B cell (primary cell): Measurements from ENCODE around the gene TTLL10. TPM values are rescaled to one million over a fixed set of nuclear protein-coding genes. Genes with fewer than 3 reads are reported as not detected.

Experiments used
- ATAC-seq: fragments of 200-7000 bp; cut with Tn5 transposase; one replicate; pipeline ENCODE4 v1.10.0; 2021; ENCODE audit warnings: low read depth, mild to moderate bottlenecking, moderate number of reproducible peaks, moderate library complexity
- CTCF ChIA-PET: fragments of 350-600 bp; sonication (Branson Sonifier 250); formaldehyde crosslinking; loops from one replicate; lab custom pipeline; 2021; ENCODE audit warnings: antibody characterized with exemption, inconsistent platforms; lab: Charles Lee
- POLR2A ChIA-PET: fragments of 350-600 bp; sonication (Branson Sonifier 250); formaldehyde crosslinking; loops from one replicate; lab custom pipeline; 2021; ENCODE audit warnings: antibody characterized with exemption; lab: Charles Lee
- DNase-seq: peaks from one replicate; pipeline ENCODE4 v3.0.0; 2013
- H2AFZ ChIP-seq: 2 replicates; pipeline ENCODE4 v1.6.1; 2012; ENCODE audit warnings: mild to moderate bottlenecking, low read depth, low read length; ENCODE audit not compliant: insufficient read depth, poor library complexity, severe bottlenecking
- H3K27ac ChIP-seq, 2 donors: 1 replicate in 1 of 2; 2 replicates in 1 of 2; pipeline ENCODE4 v1.5.1; 2012 to 2013; ENCODE audit warnings: low read length in 2 of 2, mild to moderate bottlenecking in 2 of 2, moderate library complexity in 1 of 2
- H3K27me3 ChIP-seq, 4 experiments: fragments of 200-600 bp in 1 of 4; sonication (generic) in 1 of 4; replicated peaks in 1 of 4; 1 replicate in 2 of 4; 2 replicates in 2 of 4; pipeline versions ENCODE4 v1.6.1 to v1.7.0; 2013 to 2016; ENCODE audit warnings: low read length in 3 of 4, mild to moderate bottlenecking in 2 of 4, mixed read lengths in 1 of 4, moderate library complexity in 1 of 4; ENCODE audit not compliant: insufficient read depth in 4 of 4, control insufficient read depth in 3 of 4; ENCODE audit errors: control extremely low read depth in 1 of 4
- H3K36me3 ChIP-seq, 2 experiments: replicated peaks in 1 of 2; 1 replicate in 1 of 2; 2 replicates in 1 of 2; pipeline versions ENCODE4 v1.6.1 to v1.7.1; 2013; ENCODE audit warnings: low read length in 1 of 2; ENCODE audit not compliant: insufficient read depth in 2 of 2, control insufficient read depth in 1 of 2; ENCODE audit errors: control extremely low read depth in 1 of 2, extremely low read depth in 1 of 2
- H3K4me1 ChIP-seq, 2 donors: fragments of 200-600 bp in 1 of 2; sonication (generic) in 1 of 2; 1 replicate in 1 of 2; 2 replicates in 1 of 2; pipeline versions ENCODE4 v1.5.1 to v1.6.1; 2013 to 2017; ENCODE audit warnings: low read length in 2 of 2; ENCODE audit not compliant: control insufficient read depth in 2 of 2, insufficient read depth in 2 of 2
- H3K4me2 ChIP-seq: replicated peaks from 2 replicates; pipeline ENCODE3; 2012; ENCODE audit warnings: mild to moderate bottlenecking, low read depth, low read length; ENCODE audit not compliant: poor library complexity, severe bottlenecking
- H3K4me3 ChIP-seq, 5 experiments: fragments of 200-600 bp in 1 of 5; sonication (generic) in 1 of 5; 1 replicate in 3 of 5; 2 replicates in 2 of 5; pipeline versions ENCODE4 v1.5.1 to v1.7.0; 2011 to 2016; ENCODE audit warnings: low read length in 4 of 5, mild to moderate bottlenecking in 4 of 5, low read depth in 2 of 5, control low read depth in 1 of 5, moderate library complexity in 1 of 5; ENCODE audit not compliant: insufficient read depth in 1 of 5; ENCODE audit errors: control extremely low read depth in 1 of 5, extremely low read depth in 1 of 5
- H3K79me2 ChIP-seq: fragments of 200-600 bp; sonication (generic); one replicate; pipeline ENCODE4 v1.6.0; 2016; ENCODE audit warnings: low read length; ENCODE audit not compliant: control insufficient read depth, insufficient read depth
- H3K9ac ChIP-seq: fragments of 200-600 bp; sonication (generic); 2 replicates; pipeline ENCODE4 v1.6.1; 2017; ENCODE audit warnings: mild to moderate bottlenecking, low read length, moderate library complexity
- H3K9me3 ChIP-seq, 3 donors: one replicate each; pipeline versions ENCODE4 v1.6.1 to v1.7.1; 2013; ENCODE audit warnings: low read length in 2 of 3; ENCODE audit not compliant: control insufficient read depth in 2 of 3, insufficient read depth in 1 of 3; ENCODE audit errors: control extremely low read depth in 1 of 3
- H4K20me1 ChIP-seq: 2 replicates; pipeline ENCODE4 v1.6.0; 2012; ENCODE audit warnings: mild to moderate bottlenecking, low read length; ENCODE audit not compliant: insufficient read depth, control insufficient read depth, poor library complexity, severe bottlenecking
- H3K27ac Mint-ChIP-seq: one replicate; pipeline ENCODE4 v1.8.0; 2021; ENCODE audit warnings: mixed read lengths
- H3K27me3 Mint-ChIP-seq: one replicate; pipeline ENCODE4 v1.8.0; 2021; ENCODE audit warnings: mixed read lengths
- H3K4me1 Mint-ChIP-seq: one replicate; pipeline ENCODE4 v1.8.0; 2021; ENCODE audit warnings: mixed read lengths
- H3K4me3 Mint-ChIP-seq: one replicate; pipeline ENCODE4 v1.8.0; 2021; ENCODE audit warnings: mixed read lengths
- H3K9me3 Mint-ChIP-seq: one replicate; pipeline ENCODE4 v1.8.0; 2022; ENCODE audit warnings: mixed read lengths; ENCODE audit not compliant: insufficient read depth
- EZH2 ChIP-seq: IDR thresholded peaks from 2 replicates; pipeline ENCODE4 v1.6.1; 2012; ENCODE audit warnings: borderline replicate concordance, low read depth, mild to moderate bottlenecking, moderate library complexity, low read length; ENCODE audit not compliant: insufficient read depth, poor library complexity, severe bottlenecking
- WGBS: methylation state at CpG from one replicate; pipeline ENCODE4 v1.1.5; 2013; ENCODE audit warnings: missing lambda C conversion rate; ENCODE audit not compliant: insufficient coverage; 5-methylcytosine and 5-hydroxymethylcytosine counted together
- intact Hi-C: fragments of 100-400 bp; cut with micrococcal nuclease; formaldehyde crosslinking; loops from one replicate; pipeline ENCODE4 v1.10.0; 2022
- polyA plus RNA-seq: library from polyadenylated mRNA; depleted of rRNA; stranded (reverse); fragments of >200 nt; gene quantifications from 2 replicates; pipeline ENCODE4 v1.2.3, GENCODE V29; 2012
- total RNA-seq, 2 donors: library from RNA; stranded (reverse); fragments of 120-200 nt in 1 of 2; gene quantifications; 1 replicate in 1 of 2; 2 replicates in 1 of 2; pipeline versions ENCODE4 v1.2.3 to v1.2.4, GENCODE V29; 2013 to 2022
- TF ChIP-seq, protein P1 (sequence below): fragments of 200-600 bp; IDR thresholded peaks from one replicate; pipeline ENCODE4 v1.8.0; 2022; ENCODE audit warnings: antibody characterized with exemption, mild to moderate bottlenecking

TTLL10 gene
- total and polyA plus RNA-seq, 2 donors (not counting 1 experiment from before 2014, with no cell fraction given), result 0.37 to 0.45 TPM

DNA sequence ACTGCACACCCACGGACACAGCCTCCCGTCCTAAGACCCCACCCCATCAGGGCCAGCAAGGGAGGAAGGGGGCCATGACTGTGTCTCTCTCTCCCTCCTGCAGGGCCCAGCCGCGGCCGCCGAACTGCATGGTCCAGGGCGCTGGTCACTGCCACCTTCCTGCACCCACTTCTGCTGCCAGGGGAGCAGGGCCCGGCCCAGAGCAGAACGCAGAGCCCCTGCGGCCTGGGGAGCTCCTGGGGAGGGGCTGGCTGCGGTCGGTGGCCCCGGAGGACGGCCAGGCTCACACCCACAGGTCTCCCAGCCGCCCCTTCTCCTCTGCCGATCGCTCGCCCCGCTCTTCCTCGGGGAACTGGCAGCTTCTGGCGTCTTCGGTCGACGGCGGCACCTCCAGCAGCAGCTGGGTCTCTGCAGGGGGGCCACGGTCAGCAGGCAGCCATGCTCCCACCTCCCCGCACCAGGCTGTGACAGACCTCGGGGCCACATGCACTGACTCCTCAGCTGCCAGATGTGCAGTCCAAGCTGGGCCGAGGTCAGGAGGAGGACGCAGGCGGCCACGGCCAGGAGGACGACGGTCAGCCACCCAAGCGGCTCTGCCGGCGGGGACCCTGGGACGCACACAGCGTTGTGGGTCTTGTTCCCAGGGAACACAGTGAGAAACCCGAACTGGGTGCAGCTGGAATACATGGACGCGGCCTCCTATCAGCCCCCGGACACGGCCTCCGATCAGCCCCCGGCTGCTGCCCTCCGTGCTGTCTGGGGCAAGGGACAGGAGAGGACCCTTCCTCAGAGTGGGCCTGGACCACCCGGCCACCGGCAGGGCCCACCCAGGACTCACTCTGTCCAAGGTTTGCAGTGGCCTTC, 30.1 kb downstream of the TTLL10 start:
- H4K20me1 ChIP-seq, result no peaks in the 10 kb centered on the region
- intact Hi-C loops, result loop anchor here (10.0 kb wide), 1 partner anchor 169 kb away; no protein-coding TSS in a partner anchor
- H3K9ac ChIP-seq, result no peak overlapping the region
- no peaks in the 10 kb centered on the region for H3K9me3 Mint-ChIP-seq
- no peak overlapping the region for H2AFZ ChIP-seq
- H3K27ac ChIP-seq, result no peak overlapping the region
- CTCF ChIA-PET, result no interaction called here
- POLR2A ChIA-PET, result no interaction called here
- ATAC-seq, result no peak
- 91% methylated on average over 49 of the region's 49 CpGs for WGBS
- peak; percentile 40 for DNase-seq
- H3K4me2 ChIP-seq, result no peak overlapping the region
- no peak overlapping the region for H3K4me3 ChIP-seq
- H3K36me3 ChIP-seq, result no peaks in the 10 kb centered on the region
- H3K79me2 ChIP-seq, result no peaks in the 10 kb centered on the region
- H3K4me3 Mint-ChIP-seq, result no peak overlapping the region
- H3K4me1 Mint-ChIP-seq, result peaks cover 27% of the 10 kb centered on the region
- peaks cover 7% of the 10 kb centered on the region for H3K27me3 Mint-ChIP-seq
- no peak for TF ChIP-seq EZH2
- TF ChIP-seq, protein P1, sequence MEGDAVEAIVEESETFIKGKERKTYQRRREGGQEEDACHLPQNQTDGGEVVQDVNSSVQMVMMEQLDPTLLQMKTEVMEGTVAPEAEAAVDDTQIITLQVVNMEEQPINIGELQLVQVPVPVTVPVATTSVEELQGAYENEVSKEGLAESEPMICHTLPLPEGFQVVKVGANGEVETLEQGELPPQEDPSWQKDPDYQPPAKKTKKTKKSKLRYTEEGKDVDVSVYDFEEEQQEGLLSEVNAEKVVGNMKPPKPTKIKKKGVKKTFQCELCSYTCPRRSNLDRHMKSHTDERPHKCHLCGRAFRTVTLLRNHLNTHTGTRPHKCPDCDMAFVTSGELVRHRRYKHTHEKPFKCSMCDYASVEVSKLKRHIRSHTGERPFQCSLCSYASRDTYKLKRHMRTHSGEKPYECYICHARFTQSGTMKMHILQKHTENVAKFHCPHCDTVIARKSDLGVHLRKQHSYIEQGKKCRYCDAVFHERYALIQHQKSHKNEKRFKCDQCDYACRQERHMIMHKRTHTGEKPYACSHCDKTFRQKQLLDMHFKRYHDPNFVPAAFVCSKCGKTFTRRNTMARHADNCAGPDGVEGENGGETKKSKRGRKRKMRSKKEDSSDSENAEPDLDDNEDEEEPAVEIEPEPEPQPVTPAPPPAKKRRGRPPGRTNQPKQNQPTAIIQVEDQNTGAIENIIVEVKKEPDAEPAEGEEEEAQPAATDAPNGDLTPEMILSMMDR, result no peak
- peaks cover 42 to 44% of the 10 kb centered on the region in 2 donors for H3K4me1 ChIP-seq
- peak overlapping the region; percentile 37 for H3K27ac Mint-ChIP-seq
- peaks cover 0 to 23% (median 0%) of the 10 kb centered on the region in 3 donors for H3K9me3 ChIP-seq
- H3K27me3 ChIP-seq, result peaks cover 0 to 41% (median 14%) of the 10 kb centered on the region in 4 experiments

DNA sequence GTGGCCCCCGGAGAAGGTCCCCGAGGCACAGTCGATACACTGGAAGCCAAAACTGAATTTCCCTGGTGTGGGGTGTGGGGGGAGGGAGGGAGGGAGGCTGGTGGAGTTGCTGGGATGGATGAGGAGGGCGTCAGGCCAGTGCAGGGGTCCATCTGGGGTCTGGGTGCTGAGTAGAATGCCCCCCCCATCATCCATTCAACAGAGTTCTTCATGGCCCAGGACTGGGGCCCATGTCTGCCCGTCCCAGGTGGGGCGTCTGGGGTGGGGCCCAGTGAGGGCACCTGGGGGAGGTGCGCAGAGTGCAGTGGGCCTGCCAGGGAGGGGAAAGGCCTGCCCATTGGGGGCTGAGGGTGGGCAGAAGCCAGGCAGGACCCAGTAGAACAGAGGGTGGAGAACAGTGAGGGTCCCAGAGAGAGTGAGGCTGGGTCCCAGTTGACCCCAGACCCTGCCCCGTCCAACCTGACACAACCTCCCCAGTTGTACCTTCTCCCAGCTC, 30.8 kb downstream of the TTLL10 start:
- Histone ChIP-seq H3K79me2 (no peaks in the 10 kb centered on the region), H2AFZ (no peak overlapping the region), H3K9me3 (peaks cover 0 to 23% (median 0%) of the 10 kb centered on the region in 3 donors), H3K9ac (no peak overlapping the region), H3K4me3 (no peak overlapping the region), H3K4me2 (no peak overlapping the region), H3K27ac (no peak overlapping the region), H4K20me1 (no peaks in the 10 kb centered on the region), H3K4me1 (peaks cover 49 to 50% of the 10 kb centered on the region in 2 donors), H3K36me3 (no peaks in the 10 kb centered on the region), H3K27me3 (peaks cover 0 to 48% (median 17%) of the 10 kb centered on the region in 4 experiments)
- POLR2A ChIA-PET, result no interaction called here
- Mint-ChIP-seq H3K27ac (no peak overlapping the region), H3K27me3 (peaks cover 9% of the 10 kb centered on the region), H3K9me3 (no peaks in the 10 kb centered on the region), H3K4me3 (peak overlapping the region; percentile 19), H3K4me1 (peaks cover 32% of the 10 kb centered on the region)
- WGBS, result 96% methylated on average over 4 of the region's 8 CpGs
- DNase-seq (peak; percentile 38), ATAC-seq (no peak)
- CTCF ChIA-PET, result interaction anchor here (4.9 kb wide), 1 partner anchor 82 kb away, joined by 39 read pairs; no protein-coding TSS in a partner anchor
- TF ChIP-seq, protein P1, result no peak
- TF ChIP-seq EZH2, result no peak
- intact Hi-C loops, result loop anchor here (10.0 kb wide), 1 partner anchor 170 kb away; no protein-coding TSS in a partner anchor
